Adrenal gland (tissue), 5 donors: ENCODE measurements around the gene FARP2.

Source experiments
- POLR2A ChIP-seq, 2 donors: fragments of 450-650 bp; IDR thresholded peaks; one replicate each; pipeline ENCODE4 v1.6.1; 2017; ENCODE audit warnings: antibody characterized with exemption in 2 of 2, mild to moderate bottlenecking in 2 of 2, moderate library complexity in 1 of 2
- TF ChIP-seq, protein P1 (sequence below), 6 experiments: fragments of 450-650 bp in 4 of 6; fragments of 200-600 bp in 2 of 6; sonication (generic) in 1 of 6; IDR thresholded peaks; 1 replicate in 5 of 6; 2 replicates in 1 of 6; pipeline versions ENCODE4 v1.5.1 to v1.8.0; 2016 to 2021; ENCODE audit warnings: antibody characterized with exemption in 6 of 6, mild to moderate bottlenecking in 2 of 6, moderate library complexity in 1 of 6
- donor health status: DM: no; HTN: no; CAD: no.

GRCh38 chr2:241509155-241509784 lies 153.2 kb downstream of the FARP2 start:
- TF ChIP-seq, protein P1, sequence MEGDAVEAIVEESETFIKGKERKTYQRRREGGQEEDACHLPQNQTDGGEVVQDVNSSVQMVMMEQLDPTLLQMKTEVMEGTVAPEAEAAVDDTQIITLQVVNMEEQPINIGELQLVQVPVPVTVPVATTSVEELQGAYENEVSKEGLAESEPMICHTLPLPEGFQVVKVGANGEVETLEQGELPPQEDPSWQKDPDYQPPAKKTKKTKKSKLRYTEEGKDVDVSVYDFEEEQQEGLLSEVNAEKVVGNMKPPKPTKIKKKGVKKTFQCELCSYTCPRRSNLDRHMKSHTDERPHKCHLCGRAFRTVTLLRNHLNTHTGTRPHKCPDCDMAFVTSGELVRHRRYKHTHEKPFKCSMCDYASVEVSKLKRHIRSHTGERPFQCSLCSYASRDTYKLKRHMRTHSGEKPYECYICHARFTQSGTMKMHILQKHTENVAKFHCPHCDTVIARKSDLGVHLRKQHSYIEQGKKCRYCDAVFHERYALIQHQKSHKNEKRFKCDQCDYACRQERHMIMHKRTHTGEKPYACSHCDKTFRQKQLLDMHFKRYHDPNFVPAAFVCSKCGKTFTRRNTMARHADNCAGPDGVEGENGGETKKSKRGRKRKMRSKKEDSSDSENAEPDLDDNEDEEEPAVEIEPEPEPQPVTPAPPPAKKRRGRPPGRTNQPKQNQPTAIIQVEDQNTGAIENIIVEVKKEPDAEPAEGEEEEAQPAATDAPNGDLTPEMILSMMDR (IDR thresholded peaks at IDR 0.05): no peak
- TF ChIP-seq POLR2A (IDR thresholded peaks at IDR 0.05): no peak
